GM23248 (cell line): ENCODE data around the gene SPATA7. TPM values are rescaled to one million over a fixed set of nuclear protein-coding genes. Genes with fewer than 3 reads are reported as not detected.

ENCODE experiments used
- DNase-seq: peaks from one replicate; pipeline ENCODE4 v3.0.0-alpha.2; 2015
- H2AFZ ChIP-seq: fragments of 200-600 bp; sonication (generic); 2 replicates; pipeline ENCODE4 v1.6.1; 2016; ENCODE audit warnings: antibody characterized with exemption
- H3F3A ChIP-seq: fragments of 200-600 bp; sonication (generic); 2 replicates; pipeline ENCODE4 v1.6.1; 2016; ENCODE audit warnings: mild to moderate bottlenecking, antibody characterized with exemption, mixed run types; ENCODE audit not compliant: insufficient read depth
- H3K27ac ChIP-seq: fragments of 200-600 bp; sonication (generic); 2 replicates; pipeline ENCODE4 v1.5.1; 2016; ENCODE audit warnings: mild to moderate bottlenecking
- H3K27me3 ChIP-seq: fragments of 200-600 bp; sonication (generic); replicated peaks from 2 replicates; pipeline ENCODE4 v1.6.1; 2016; ENCODE audit warnings: mild to moderate bottlenecking; ENCODE audit not compliant: insufficient read depth
- H3K36me3 ChIP-seq: fragments of 200-600 bp; sonication (generic); 2 replicates; pipeline ENCODE4 v1.6.1; 2016; ENCODE audit warnings: low read depth, mild to moderate bottlenecking
- H3K4me1 ChIP-seq: fragments of 200-600 bp; sonication (generic); 2 replicates; pipeline ENCODE4 v1.6.1; 2016; ENCODE audit warnings: mild to moderate bottlenecking; ENCODE audit not compliant: insufficient read depth
- H3K4me2 ChIP-seq: fragments of 200-600 bp; sonication (generic); one replicate; pipeline ENCODE4 v1.6.1; 2016; ENCODE audit warnings: mild to moderate bottlenecking; ENCODE audit not compliant: unreplicated experiment
- H3K4me3 ChIP-seq: fragments of 200-600 bp; sonication (generic); 2 replicates; pipeline ENCODE4 v1.5.1; 2016; ENCODE audit warnings: mild to moderate bottlenecking
- H3K79me2 ChIP-seq: fragments of 200-600 bp; sonication (generic); 2 replicates; pipeline ENCODE4 v1.6.1; 2016; ENCODE audit warnings: mild to moderate bottlenecking; ENCODE audit not compliant: insufficient read depth
- H3K9ac ChIP-seq: fragments of 200-600 bp; sonication (generic); 2 replicates; pipeline ENCODE4 v1.6.1; 2016; ENCODE audit warnings: mild to moderate bottlenecking
- H3K9me2 ChIP-seq: fragments of 200-600 bp; sonication (generic); 2 replicates; pipeline ENCODE4 v1.6.1; 2016; ENCODE audit warnings: mixed run types, mild to moderate bottlenecking, moderate library complexity; ENCODE audit not compliant: insufficient read depth
- H3K9me3 ChIP-seq: fragments of 200-600 bp; sonication (generic); one replicate; pipeline ENCODE4 v1.6.1; 2017; ENCODE audit warnings: low read depth
- H4K20me1 ChIP-seq: fragments of 200-600 bp; sonication (generic); 2 replicates; pipeline ENCODE4 v1.6.0; 2016; ENCODE audit not compliant: insufficient read depth
- EZH2 ChIP-seq: fragments of 200-600 bp; sonication (generic); IDR thresholded peaks from 2 replicates; pipeline ENCODE4 v1.6.1; 2018; ENCODE audit warnings: antibody characterized with exemption, mild to moderate bottlenecking; ENCODE audit not compliant: insufficient read depth, poor library complexity, severe bottlenecking
- EZH2phosphoT487 ChIP-seq: fragments of 200-600 bp; sonication (generic); IDR thresholded peaks from 2 replicates; pipeline ENCODE4 v1.6.1; 2018; ENCODE audit warnings: antibody characterized with exemption, moderate library complexity, mild to moderate bottlenecking, low read depth; ENCODE audit not compliant: insufficient read depth
- whole genome bisulfite sequencing, 2 experiments: methylation state at CpG; one replicate each; pipeline ENCODE4 v1.1.6; 2015 to 2017; ENCODE audit warnings: low lambda C conversion rate in 2 of 2, low coverage in 1 of 2; ENCODE audit errors: missing lambda C conversion rate in 2 of 2; 5-methylcytosine and 5-hydroxymethylcytosine counted together
- in situ Hi-C: fragments of 300-500 bp; cut with MboI; formaldehyde crosslinking; loops from 2 replicates; pipeline ENCODE4 v1.15.0; 2020
- polyA plus RNA-seq: library from polyadenylated mRNA; unstranded; fragments of >200 nt; fragmentation: Nextera tagmentation; extraction: Ambion mirVana; gene quantifications from 2 replicates; pipeline ENCODE4 v1.2.1, GENCODE V29; 2016
- total RNA-seq: library from RNA; depleted of rRNA; stranded (reverse); fragments of >200 nt; shearing (Covaris generic); gene quantifications from 2 replicates; pipeline ENCODE4 v1.2.3, GENCODE V29; 2014

Gene SPATA7
- total and polyA plus RNA-seq, 2 experiments from 2014 or later, result 5.9 to 9.8 TPM

DNA sequence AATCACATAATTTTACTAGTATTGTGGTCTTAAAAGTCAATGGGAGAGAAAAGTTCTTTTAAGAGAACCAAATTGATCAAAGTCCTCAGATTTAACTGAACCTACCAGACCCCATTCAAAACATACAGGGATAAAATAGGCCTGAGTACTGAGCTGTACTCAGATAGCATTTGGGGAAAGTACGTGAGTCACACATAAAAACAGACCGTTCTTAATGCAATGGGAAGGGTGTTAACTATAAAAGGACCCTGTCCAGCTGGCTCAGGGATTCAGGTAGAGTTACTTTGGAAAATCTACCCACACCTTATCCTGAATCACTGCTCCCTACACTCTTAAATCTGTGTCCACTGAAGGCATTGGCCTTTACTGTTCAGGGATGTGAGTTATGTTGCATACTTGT is 91.4 kb downstream of the SPATA7 start:
- no peaks in the 10 kb centered on the region for H3K9me2 ChIP-seq
- H3K27ac ChIP-seq, result no peak overlapping the region
- peaks cover 25% of the 10 kb centered on the region for H3K36me3 ChIP-seq
- H2AFZ ChIP-seq, result no peak overlapping the region
- H3K9ac ChIP-seq, result no peak overlapping the region
- TF ChIP-seq EZH2, result no peak
- no peak for TF ChIP-seq EZH2phosphoT487
- H3K4me2 ChIP-seq, result no peak overlapping the region
- no peak overlapping the region for H3K4me3 ChIP-seq
- no peak for DNase-seq
- H3K79me2 ChIP-seq, result peaks cover 7% of the 10 kb centered on the region
- 96 to 98% methylated on average over 2 of the region's 2 CpGs for WGBS, 2 experiments
- H3K4me1 ChIP-seq, result peaks cover 6% of the 10 kb centered on the region; the same call in 1 of the 2 replicates
- H3K9me3 ChIP-seq, result no peaks in the 10 kb centered on the region
- H3F3A ChIP-seq, result peaks cover 7% of the 10 kb centered on the region; the same call in 1 of the 2 replicates
- in situ Hi-C loops, result no loop called here
- H3K27me3 ChIP-seq, result no peaks in the 10 kb centered on the region
- no peaks in the 10 kb centered on the region for H4K20me1 ChIP-seq

DNA sequence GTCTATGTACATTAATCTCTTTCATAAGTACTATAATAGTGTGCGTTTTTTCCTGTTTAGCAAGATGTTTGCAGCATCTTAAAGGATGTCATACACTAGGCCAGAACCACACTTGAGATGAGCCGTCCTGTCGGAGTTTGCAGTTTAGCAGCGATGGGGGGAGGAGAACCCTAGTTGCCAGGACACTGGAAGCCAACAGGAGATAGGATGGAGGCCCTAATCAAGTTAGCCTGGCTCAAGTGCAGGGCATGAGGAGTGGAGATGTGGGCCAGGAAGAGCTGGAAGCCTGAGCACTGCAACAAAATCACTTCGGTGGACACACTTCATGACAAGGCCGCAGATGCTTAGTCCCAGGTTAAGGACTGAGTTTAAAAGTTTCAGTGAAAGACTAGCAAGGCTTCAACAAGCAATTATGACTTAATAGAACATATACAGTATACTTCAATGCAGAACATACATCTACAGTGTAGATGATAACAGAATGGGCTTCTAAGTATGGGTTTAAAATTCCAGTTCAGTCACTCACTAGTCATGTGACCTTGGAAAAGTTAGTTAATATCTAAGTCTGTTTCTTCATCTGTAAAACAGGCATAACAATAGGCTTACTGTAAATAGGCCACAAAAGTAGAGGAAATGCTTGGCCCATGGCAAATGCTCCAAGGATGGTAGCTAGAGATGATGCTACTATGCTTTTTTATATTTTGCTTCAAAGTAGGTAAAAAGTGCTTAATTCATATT is 92.2 kb downstream of the SPATA7 start:
- Histone ChIP-seq H3K27ac (no peak overlapping the region), H3K36me3 (peaks cover 17% of the 10 kb centered on the region)

DNA sequence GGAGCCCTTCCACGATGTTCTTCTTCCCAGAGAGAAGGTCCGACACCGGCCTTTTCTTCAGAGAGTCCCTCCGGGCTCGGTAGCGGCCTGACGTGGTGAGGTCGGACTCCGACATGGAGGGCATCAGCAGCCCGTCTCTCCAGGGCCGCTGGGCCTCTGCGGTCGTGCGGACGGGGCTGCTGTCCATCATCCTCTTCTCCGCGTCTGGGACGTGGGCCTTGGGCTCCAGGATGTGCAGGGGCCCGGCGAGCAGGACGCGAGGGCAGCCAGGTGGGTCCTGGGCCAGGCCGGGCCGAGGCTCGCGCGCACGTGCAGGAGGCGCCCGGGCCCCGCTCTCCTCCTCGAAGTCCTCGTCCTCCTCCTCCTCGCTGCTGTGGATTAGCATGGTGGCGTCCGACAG is 93.5 kb downstream of the SPATA7 start:
- H3K27me3 ChIP-seq, result no peaks in the 10 kb centered on the region
- no peak for DNase-seq
- WGBS, 2 experiments, result 98 to 99% methylated on average over 17 to 36 of the region's 36 CpGs
- H3K79me2 ChIP-seq, result peaks cover 7% of the 10 kb centered on the region
- H4K20me1 ChIP-seq, result no peaks in the 10 kb centered on the region
- peaks cover 7% of the 10 kb centered on the region; the same call in 1 of the 2 replicates for H3F3A ChIP-seq
- H3K4me3 ChIP-seq, result no peak overlapping the region
- no peaks in the 10 kb centered on the region for H3K9me2 ChIP-seq
- H3K36me3 ChIP-seq, result peaks cover 9% of the 10 kb centered on the region; the same call in 1 of the 2 replicates
- no peak for TF ChIP-seq EZH2phosphoT487
- TF ChIP-seq EZH2, result no peak
- no peak overlapping the region for H3K4me2 ChIP-seq
- H3K9ac ChIP-seq, result no peak overlapping the region
- in situ Hi-C loops, result no loop called here
- no peak overlapping the region for H3K27ac ChIP-seq
- H3K9me3 ChIP-seq, result no peaks in the 10 kb centered on the region
- H2AFZ ChIP-seq, result no peak overlapping the region
- H3K4me1 ChIP-seq, result peaks cover 6% of the 10 kb centered on the region; the same call in 1 of the 2 replicates

More for the DNA sequence above, 92.2 kb downstream of the SPATA7 start:
- no peaks in the 10 kb centered on the region for H4K20me1 ChIP-seq
- no peak for TF ChIP-seq EZH2
- no peak for TF ChIP-seq EZH2phosphoT487
- no peak overlapping the region for H2AFZ ChIP-seq
- H3K4me1 ChIP-seq, result peaks cover 6% of the 10 kb centered on the region; the same call in 1 of the 2 replicates
- peaks cover 7% of the 10 kb centered on the region for H3K79me2 ChIP-seq
- no peak overlapping the region for H3K4me2 ChIP-seq
- peaks cover 7% of the 10 kb centered on the region; the same call in 1 of the 2 replicates for H3F3A ChIP-seq
- H3K9ac ChIP-seq, result no peak overlapping the region
- no peaks in the 10 kb centered on the region for H3K27me3 ChIP-seq
- no peak overlapping the region for H3K4me3 ChIP-seq
- WGBS, 2 experiments, result 89 to 94% methylated on average over 6 of the region's 6 CpGs
- H3K9me2 ChIP-seq, result no peaks in the 10 kb centered on the region
- DNase-seq, result peak; percentile 36
- H3K9me3 ChIP-seq, result no peaks in the 10 kb centered on the region
- in situ Hi-C loops, result no loop called here

DNA sequence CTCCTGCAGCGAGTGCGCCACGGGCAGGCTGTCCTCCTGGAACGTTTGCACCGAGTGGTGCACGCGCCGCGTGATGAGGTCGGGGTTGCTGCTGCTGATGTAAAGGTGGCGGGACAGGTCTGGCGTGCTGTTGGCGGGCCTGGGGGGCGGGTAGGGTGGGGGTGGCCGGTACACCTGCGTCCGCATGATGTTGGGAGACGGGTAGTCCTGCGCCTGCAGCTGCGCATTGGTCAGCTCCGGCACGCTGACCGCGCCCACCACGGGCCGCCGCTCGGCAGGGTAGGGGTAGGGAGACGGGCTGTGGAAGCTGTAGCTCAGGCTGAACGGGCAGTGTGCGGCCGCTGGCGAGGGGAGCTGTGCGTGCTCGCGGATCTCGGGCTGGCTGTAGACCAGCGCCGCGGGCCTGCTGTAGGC is 94.1 kb downstream of the SPATA7 start:
- peaks cover 15% of the 10 kb centered on the region; the same call in 1 of the 2 replicates for H3K36me3 ChIP-seq
- H3K79me2 ChIP-seq, result peaks cover 5% of the 10 kb centered on the region
- H3F3A ChIP-seq, result peaks cover 7% of the 10 kb centered on the region; the same call in 1 of the 2 replicates
- WGBS, 2 experiments, result 95 to 96% methylated on average over 21 to 40 of the region's 40 CpGs
- TF ChIP-seq EZH2 (no peak), EZH2phosphoT487 (no peak)
- H3K4me2 ChIP-seq, result no peak overlapping the region
- H3K27me3 ChIP-seq, result no peaks in the 10 kb centered on the region
- no peak overlapping the region for H3K27ac ChIP-seq
- H3K9me3 ChIP-seq, result no peaks in the 10 kb centered on the region
- H4K20me1 ChIP-seq, result no peaks in the 10 kb centered on the region
- DNase-seq, result no peak
- H3K4me1 ChIP-seq, result peaks cover 6% of the 10 kb centered on the region; the same call in 1 of the 2 replicates
- H3K4me3 ChIP-seq, result no peak overlapping the region
- no peaks in the 10 kb centered on the region for H3K9me2 ChIP-seq
- in situ Hi-C loops, result no loop called here
- no peak overlapping the region for H3K9ac ChIP-seq
- no peak overlapping the region for H2AFZ ChIP-seq
